Progenitor cell of endocrine pancreas (in vitro differentiated cells): ENCODE measurements around the gene NAXD. TPM values are rescaled to one million over a fixed set of nuclear protein-coding genes. Genes with fewer than 3 reads are reported as not detected.

Source experiments
- DNase-seq: peaks from one replicate; pipeline ENCODE4 v3.0.0; 2021; ENCODE audit warnings: low spot score; ENCODE audit not compliant: unreplicated experiment
- H3K27ac Mint-ChIP-seq: 2 replicates; pipeline ENCODE4 v1.8.0; 2021; ENCODE audit warnings: mild to moderate bottlenecking, moderate library complexity, mixed read lengths
- H3K27me3 Mint-ChIP-seq: 2 replicates; pipeline ENCODE4 v1.8.0; 2021; ENCODE audit warnings: mixed read lengths
- H3K36me3 Mint-ChIP-seq: 2 replicates; pipeline ENCODE4 v1.8.0; 2022; ENCODE audit warnings: mixed read lengths; ENCODE audit not compliant: insufficient read depth
- H3K4me1 Mint-ChIP-seq: 2 replicates; pipeline ENCODE4 v1.8.0; 2021; ENCODE audit warnings: low read depth, mixed read lengths
- H3K4me3 Mint-ChIP-seq: 2 replicates; pipeline ENCODE4 v1.8.0; 2021; ENCODE audit warnings: low read depth, mild to moderate bottlenecking, moderate library complexity, mixed read lengths
- H3K9me3 Mint-ChIP-seq: 2 replicates; pipeline ENCODE4 v1.8.0; 2021; ENCODE audit warnings: low read depth, mixed read lengths
- total RNA-seq: library from RNA; stranded (reverse); gene quantifications from 2 replicates; pipeline ENCODE4 v1.2.1, GENCODE V29; 2021
- TF ChIP-seq, protein P1 (sequence below): fragments of 200-600 bp; sonication (generic); IDR thresholded peaks from one replicate; pipeline ENCODE4 v1.5.0; 2021; ENCODE audit warnings: antibody characterized with exemption, mild to moderate bottlenecking; ENCODE audit not compliant: unreplicated experiment

The NAXD gene
- total RNA-seq, 1 donor from 2014 or later, result 34.2 TPM

- H3K4me3 Mint-ChIP-seq, result no peak overlapping the region
- no peak overlapping the region for H3K27ac Mint-ChIP-seq
- TF ChIP-seq, protein P1, sequence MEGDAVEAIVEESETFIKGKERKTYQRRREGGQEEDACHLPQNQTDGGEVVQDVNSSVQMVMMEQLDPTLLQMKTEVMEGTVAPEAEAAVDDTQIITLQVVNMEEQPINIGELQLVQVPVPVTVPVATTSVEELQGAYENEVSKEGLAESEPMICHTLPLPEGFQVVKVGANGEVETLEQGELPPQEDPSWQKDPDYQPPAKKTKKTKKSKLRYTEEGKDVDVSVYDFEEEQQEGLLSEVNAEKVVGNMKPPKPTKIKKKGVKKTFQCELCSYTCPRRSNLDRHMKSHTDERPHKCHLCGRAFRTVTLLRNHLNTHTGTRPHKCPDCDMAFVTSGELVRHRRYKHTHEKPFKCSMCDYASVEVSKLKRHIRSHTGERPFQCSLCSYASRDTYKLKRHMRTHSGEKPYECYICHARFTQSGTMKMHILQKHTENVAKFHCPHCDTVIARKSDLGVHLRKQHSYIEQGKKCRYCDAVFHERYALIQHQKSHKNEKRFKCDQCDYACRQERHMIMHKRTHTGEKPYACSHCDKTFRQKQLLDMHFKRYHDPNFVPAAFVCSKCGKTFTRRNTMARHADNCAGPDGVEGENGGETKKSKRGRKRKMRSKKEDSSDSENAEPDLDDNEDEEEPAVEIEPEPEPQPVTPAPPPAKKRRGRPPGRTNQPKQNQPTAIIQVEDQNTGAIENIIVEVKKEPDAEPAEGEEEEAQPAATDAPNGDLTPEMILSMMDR, result no peak
- no peaks in the 10 kb centered on the region for H3K9me3 Mint-ChIP-seq
- H3K4me1 Mint-ChIP-seq, result no peaks in the 10 kb centered on the region
- H3K27me3 Mint-ChIP-seq, result no peaks in the 10 kb centered on the region
- no peak for DNase-seq
- H3K36me3 Mint-ChIP-seq, result peaks cover 19% of the 10 kb centered on the region
These were observed 73.7 kb downstream of the NAXD start for GRCh38 chr13:110689041-110689440.

Other genes starting within 250 kb of the NAXD start
- 3.8 and 4.0 TPM in 2 replicates for gene RAB20, start 53.8 kb upstream of the NAXD start, total RNA-seq
- gene CARS2, start 90.6 kb downstream of the NAXD start, total RNA-seq, result 90.4 and 92.4 TPM in 2 replicates
- 18.5 and 20.7 TPM in 2 replicates for gene ING1, start 98.2 kb downstream of the NAXD start, total RNA-seq